Stimulated activated CD4-positive, alpha-beta T cell treated with anti-CD3 and anti-CD28 coated beads, Interleukin-4, amount 100 ng/mL, for 24 hours (primary cell): ENCODE results near the gene MEGF10.

ENCODE experiments used
- DNase-seq: peaks from one replicate; pipeline ENCODE4 v3.0.0-alpha.2; 2020

The MEGF10 gene

GRCh38 chr5:127418367-127418766 is 127.8 kb downstream of the MEGF10 start:
- DNase-seq: no peak

GRCh38 chr5:127418974-127419682 is 128.5 kb downstream of the MEGF10 start:
- no peak for DNase-seq

- no peak for DNase-seq
These were observed 129.2 kb downstream of the MEGF10 start for GRCh38 chr5:127419683-127420257.

- DNase-seq: no peak
These were observed 130.2 kb downstream of the MEGF10 start for GRCh38 chr5:127420758-127421157.

GRCh38 chr5:127421471-127421870 is 130.9 kb downstream of the MEGF10 start:
- no peak for DNase-seq

- DNase-seq: no peak
These were observed 132.7 kb downstream of the MEGF10 start for GRCh38 chr5:127423173-127423798.

- DNase-seq: no peak
These were observed 134.4 kb downstream of the MEGF10 start for GRCh38 chr5:127425037-127425436.

GRCh38 chr5:127425868-127426267 is 135.3 kb downstream of the MEGF10 start:
- no peak for DNase-seq

- no peak for DNase-seq
These were observed 136.1 kb downstream of the MEGF10 start for GRCh38 chr5:127426661-127427060.

GRCh38 chr5:127428276-127428675 is 137.7 kb downstream of the MEGF10 start:
- no peak for DNase-seq

GRCh38 chr5:127428748-127429147 is 138.2 kb downstream of the MEGF10 start:
- DNase-seq: no peak

GRCh38 chr5:127429928-127430327 is 139.3 kb downstream of the MEGF10 start:
- no peak for DNase-seq

- DNase-seq: no peak
These were observed 140.0 kb downstream of the MEGF10 start for GRCh38 chr5:127430627-127431026.

GRCh38 chr5:127431977-127432585 is 141.5 kb downstream of the MEGF10 start:
- DNase-seq: no peak

- DNase-seq: no peak
These were observed 142.9 kb downstream of the MEGF10 start for GRCh38 chr5:127433526-127433925.

GRCh38 chr5:127434588-127434987 is 144.0 kb downstream of the MEGF10 start:
- no peak for DNase-seq

- no peak for DNase-seq
These were observed 145.2 kb downstream of the MEGF10 start for GRCh38 chr5:127435821-127436220.

- no peak for DNase-seq
These were observed 149.0 kb downstream of the MEGF10 start for GRCh38 chr5:127439644-127440043.

- no peak for DNase-seq
These were observed 150.2 kb downstream of the MEGF10 start for GRCh38 chr5:127440831-127441230.

GRCh38 chr5:127441799-127442484 is 151.3 kb downstream of the MEGF10 start:
- DNase-seq: no peak

- DNase-seq: no peak
These were observed 153.6 kb downstream of the MEGF10 start for GRCh38 chr5:127444171-127444570.

- DNase-seq: no peak
These were observed 154.7 kb downstream of the MEGF10 start for GRCh38 chr5:127445328-127445727.

GRCh38 chr5:127446626-127447025 is 156.0 kb downstream of the MEGF10 start:
- DNase-seq: no peak
